ENCODE data around the gene HINT1.
"Not testable (repeated sequence)": the region's sequence is repeated elsewhere in the genome, so short reads cannot be mapped to it uniquely, and the experiment has no call there.

The HINT1 gene

GRCh38 chr5:131165119-131165727 is at the start of gene HINT1:
HINT1 (minus strand) TSS chr5:131165256; CDS start chr5:131165205, 51 bp downstream.
- DNase-seq = peak; percentile 91

DNA sequence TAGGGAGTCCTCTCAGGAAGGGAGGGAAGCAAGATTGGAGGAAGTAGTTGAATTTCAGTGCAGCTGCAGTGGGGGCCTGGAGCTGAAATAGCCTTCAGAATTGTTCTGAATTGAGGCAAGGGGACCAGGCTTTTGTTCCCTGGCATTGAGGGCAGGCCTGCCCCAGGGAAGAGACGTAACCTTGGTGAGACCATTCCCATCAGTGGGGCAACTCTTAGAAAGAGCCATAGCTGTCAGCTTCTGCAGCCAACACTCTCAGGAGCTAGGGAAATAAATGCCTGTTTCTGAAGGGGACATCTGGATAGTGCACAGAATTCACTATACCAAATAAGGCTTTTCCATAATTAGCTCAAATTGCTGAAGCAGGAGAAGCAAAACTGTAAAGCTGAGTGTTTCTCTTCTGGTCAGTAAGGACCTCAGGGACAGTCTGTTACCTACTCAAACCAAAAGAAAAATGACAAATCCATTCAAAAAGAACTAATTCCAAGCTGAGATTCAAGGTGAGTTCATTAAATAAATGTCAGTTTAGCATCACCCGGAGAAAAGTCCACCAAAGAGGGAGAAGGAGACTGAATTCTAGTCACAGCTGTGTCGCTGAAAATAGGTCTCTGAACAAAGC is 49.7 kb upstream of the HINT1 start:
- no peak for DNase-seq

DNA sequence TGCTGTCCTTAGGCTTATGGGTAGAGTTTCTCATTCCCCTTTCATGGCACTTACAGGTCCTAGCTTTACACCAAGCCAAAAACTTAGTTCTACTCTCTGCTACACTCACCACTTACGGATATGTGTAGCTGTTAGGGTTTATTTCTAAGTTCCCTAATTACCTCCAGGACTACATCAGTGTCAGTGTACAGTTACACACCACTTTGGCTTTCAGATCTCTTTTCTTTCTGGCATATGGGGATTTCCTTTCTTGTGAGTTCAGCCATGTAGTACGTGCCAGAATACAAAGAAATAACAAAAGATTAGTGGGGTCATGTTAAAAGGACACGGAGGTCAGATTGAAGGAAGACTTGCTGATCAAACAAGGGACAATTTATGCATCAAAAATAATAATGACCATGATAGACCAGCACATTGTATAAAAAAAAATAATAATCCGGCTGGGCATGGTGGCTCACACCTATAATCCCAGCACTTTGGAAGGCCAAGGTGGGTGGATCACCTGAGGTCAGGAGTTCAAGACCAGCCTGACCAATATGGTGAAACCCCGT is 47.5 kb upstream of the HINT1 start:
- no peak for DNase-seq

GRCh38 chr5:131211669-131212068 is 46.6 kb upstream of the HINT1 start:
- no peak for DNase-seq

- no peak for DNase-seq
Measured at GRCh38 chr5:131210151-131210510, 45.1 kb upstream of the HINT1 start.

DNA sequence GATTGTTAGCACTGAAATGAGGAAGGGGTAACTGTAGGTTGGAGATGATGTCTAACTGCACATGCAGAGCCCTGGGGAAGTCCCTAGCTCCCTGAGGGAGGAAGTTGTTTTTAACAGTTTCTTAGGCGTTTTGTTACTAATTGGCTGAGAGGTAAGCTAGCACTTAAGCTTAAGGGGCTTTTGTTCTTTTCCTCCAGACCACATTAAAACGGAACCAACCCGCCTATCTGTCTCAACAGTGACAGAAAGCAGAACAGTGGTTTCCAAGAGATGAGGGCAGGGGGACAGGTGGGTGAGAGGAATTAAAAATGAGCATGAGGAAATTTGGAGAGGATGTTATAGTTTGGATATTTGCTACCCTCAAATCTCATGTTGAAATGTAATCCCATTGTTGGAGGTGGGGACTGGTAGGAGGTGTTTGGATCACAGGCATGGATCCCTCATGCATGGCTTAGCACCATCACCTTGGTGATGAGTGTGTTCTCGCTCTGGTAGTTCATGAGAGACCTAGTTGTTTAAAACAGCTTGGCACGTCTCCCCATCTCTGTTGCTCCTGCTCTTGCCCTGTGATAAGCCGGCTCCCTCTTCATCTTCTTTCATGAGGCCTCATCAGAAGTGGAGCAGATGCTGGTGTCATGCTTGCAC is 44.6 kb upstream of the HINT1 start:
- peak; percentile 46 for DNase-seq

- DNase-seq = no peak
Measured at GRCh38 chr5:131209175-131209505, 44.1 kb upstream of the HINT1 start.

DNA sequence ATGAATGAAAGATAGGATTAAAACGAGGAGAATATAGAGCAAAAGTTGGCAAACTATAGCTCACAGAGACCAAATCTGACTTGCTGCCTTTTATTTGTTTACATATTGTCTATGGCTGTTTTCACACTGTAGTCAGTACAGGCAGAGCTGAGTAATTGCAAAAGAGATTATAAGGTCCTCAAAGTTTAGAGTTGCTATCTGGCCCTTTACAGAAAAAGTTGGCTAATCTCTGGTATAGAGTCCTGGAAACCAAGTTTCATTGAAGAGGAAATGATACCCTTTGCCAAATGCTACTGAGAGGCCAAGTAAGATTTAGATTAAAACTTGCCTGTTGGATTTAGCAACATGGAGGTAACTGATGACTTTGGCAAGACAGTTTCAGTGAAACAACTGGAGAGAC is 41.7 kb upstream of the HINT1 start:
- no peak for DNase-seq

DNA sequence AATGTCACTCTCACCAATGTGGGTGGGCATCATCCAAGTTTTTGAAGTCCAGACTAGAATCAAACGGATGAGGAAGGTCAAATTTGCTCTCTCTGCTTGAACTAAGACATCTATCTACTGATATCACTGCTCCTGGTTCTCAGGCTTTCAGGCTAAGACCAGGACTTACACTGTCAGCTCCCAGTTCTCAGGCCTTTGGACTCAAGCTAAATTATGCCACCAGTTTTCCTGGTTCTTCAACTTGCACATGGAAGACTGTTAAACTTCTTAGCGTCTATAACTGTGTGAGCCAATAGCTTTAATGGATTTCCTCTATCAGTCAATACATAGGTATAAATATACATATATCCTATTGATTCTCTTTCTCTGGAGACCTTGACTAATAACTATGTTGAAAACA is 41.0 kb upstream of the HINT1 start:
- no peak for DNase-seq

GRCh38 chr5:131204964-131205363 is 39.9 kb upstream of the HINT1 start:
- no peak for DNase-seq

DNA sequence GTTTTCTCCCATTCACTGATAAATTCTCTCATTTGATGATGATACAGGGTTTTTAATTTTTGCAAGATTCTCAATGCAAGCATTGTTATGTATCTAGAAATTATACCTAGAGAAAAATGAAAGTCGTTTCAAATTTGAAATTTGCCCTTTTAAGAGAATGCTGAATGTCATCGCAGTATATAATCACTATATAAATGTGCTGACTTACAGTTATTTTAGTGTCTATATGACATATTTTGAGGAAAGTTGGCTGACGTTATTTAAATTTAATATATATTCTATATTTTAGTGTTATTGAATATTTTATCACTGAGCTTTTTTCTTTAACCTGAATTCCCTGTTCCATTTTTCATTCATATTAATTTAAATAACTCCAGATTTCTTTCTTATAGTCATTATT is 35.5 kb upstream of the HINT1 start:
- DNase-seq = no peak

- no peak for DNase-seq
Measured at GRCh38 chr5:131198625-131199024, 33.6 kb upstream of the HINT1 start.

DNA sequence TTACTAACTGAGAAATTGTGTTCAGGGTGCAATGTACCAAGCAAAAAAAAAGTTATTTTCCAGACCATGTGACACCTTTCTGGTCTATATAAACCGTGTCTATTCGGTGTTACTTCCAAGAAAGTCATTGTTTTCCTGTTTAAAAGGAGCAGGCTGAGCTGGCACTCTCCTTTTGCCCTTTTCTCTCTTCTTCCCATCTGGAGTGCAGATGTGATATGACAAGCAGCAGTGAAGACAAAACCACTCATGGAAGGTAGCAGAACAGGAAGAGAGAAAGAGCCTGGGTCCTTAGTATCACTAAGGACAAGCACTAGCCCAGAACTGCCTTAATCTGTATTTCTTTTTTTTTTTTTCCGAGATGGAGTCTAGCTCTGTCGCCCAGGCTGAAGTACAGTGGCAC is 31.3 kb upstream of the HINT1 start:
- DNase-seq = no peak

DNA sequence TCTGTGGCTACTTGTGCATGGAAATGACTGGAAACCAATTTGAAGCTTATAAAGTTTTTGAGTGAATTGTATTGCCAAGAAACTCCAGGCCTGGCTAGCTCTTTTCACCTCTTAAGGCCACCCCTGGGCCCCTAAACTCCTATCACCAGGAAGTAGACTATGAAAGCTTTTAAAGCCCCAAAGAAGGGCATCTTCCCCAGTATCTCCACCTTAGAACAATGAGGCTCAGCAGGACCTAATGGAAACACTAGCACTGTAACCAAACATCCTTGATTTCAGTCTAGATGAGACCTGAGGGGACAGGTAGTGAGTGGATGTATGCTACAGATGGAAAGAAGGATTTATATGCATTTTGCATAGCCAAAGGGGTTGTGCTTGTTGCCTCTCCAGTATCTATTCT is 30.6 kb upstream of the HINT1 start:
- no peak for DNase-seq

GRCh38 chr5:131194725-131195124 is 29.7 kb upstream of the HINT1 start:
- DNase-seq = no peak

DNA sequence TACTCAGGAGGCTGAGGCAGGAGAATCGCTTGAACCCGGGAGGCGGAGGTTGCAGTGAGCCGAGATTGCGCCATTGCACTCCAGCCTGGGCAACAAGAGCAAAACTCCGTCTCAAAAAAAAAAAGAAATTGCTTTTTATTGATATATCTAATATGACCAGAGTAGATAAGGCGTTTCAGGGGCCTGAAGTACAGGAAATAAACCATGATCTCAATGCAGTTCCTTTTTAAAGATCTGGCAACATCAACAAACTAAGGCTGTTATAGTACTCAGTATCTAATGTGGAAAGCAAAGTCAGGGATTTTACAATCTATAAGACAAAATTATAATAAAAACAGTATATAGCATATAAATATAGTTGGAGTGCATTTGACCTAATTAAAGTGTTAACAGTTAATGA is 28.8 kb upstream of the HINT1 start:
- not testable (repeated sequence) for DNase-seq

- DNase-seq = no peak
Measured at GRCh38 chr5:131193106-131193505, 28.1 kb upstream of the HINT1 start.

DNA sequence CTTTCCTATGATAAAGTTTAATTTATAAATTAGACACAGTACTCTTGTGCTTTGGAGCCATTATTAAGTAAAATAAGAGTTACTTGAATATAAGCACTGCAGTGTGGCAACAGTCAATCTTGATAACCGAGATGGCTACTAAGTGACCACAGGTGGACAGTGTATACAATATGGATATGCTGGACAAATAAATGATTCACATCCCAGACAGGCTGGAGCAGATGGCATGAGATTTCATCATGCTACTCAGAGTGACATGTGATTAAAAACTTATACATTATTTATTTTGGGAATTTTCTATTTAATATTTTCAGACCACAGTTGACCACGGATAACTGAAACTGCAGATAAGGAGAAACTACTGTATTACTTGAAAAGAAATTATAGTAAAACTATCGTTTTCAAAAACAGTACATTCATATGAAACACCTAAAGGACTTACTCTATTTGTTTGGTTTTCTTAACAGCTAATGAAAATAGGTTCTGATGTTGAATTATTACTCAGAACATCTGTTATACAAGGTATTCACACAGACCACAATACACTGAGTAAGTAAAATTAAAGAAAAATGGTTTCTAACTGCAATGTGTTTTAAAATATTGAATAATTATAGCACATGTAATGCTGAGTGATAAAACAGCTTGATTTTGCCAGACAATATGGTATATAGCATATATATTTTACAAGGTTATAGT is 21.7 kb upstream of the HINT1 start:
- DNase-seq = no peak

- DNase-seq = no peak
Measured at GRCh38 chr5:131185523-131186104, 20.6 kb upstream of the HINT1 start.

DNA sequence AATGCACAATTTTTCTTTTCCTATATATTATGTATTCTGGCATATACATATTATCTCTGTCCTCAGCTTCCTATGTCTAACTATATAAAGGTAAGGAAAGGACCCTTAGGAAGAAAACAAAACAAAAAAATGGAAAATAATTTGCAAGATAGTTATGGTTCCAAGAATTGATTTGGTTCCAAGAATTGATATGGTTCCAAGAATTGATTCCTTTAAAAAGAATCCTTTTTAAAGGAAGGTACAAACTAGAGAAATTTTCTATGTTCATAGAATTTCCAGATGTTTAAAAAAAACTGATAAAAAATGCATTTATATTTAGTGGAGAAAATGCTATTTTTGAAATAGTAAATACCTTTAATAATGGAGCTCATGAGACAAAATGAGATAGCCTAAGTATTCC is 17.8 kb upstream of the HINT1 start:
- no peak for DNase-seq

DNA sequence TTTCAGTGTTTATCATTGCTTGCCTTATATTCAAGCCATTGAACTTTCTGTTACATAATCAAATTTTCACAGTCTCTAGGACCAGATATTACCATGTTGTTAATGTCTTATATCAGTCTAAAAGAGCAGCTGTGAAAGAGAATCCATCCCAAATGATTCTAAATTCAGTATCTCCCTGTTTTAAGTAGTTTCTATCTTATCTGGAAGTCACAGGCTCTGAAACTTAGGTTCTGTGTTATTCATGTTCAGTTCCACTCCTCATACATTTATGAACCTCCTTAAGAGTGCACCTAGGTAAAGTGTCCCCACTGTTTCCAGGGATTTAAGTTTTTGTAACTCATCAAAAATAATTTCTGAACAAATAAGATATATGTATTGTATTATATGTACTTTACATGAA is 15.4 kb upstream of the HINT1 start:
- DNase-seq = no peak

DNA sequence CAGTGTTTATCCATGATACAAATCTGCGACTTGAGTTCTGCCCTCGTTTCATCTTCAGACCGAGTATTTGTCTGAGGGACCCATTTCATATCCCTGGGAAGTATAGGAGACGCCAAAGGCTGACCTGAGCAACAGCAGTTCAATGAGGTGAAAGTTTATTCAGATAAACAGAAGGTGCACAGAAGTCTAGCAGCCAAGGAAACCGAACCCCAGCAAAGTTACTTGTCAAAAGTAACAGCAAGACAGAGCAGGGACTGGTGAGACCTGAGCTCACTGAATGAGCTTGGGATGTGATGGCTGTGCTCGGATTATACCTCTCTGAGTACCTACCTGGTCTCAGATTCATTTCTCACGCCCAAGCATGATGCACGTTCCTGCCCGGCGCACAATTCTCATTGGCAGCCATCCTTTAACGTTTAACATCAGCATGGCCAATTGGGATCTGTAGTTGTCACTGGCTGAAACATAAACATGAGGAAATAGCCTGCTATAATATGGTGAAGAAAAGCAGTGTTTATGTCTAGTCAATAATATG is 6.3 kb upstream of the HINT1 start:
- DNase-seq = no peak

All from activated gamma-delta T cell treated with Interleukin-2 at 50 U/mL for 16 hours (primary cell).